ENCODE results near the gene ALG10.
"Not testable (repeated sequence)": the region's sequence is repeated elsewhere in the genome, so short reads cannot be mapped to it uniquely, and the experiment has no call there.

ALG10 gene, protein sequence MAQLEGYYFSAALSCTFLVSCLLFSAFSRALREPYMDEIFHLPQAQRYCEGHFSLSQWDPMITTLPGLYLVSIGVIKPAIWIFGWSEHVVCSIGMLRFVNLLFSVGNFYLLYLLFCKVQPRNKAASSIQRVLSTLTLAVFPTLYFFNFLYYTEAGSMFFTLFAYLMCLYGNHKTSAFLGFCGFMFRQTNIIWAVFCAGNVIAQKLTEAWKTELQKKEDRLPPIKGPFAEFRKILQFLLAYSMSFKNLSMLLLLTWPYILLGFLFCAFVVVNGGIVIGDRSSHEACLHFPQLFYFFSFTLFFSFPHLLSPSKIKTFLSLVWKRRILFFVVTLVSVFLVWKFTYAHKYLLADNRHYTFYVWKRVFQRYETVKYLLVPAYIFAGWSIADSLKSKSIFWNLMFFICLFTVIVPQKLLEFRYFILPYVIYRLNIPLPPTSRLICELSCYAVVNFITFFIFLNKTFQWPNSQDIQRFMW

DNA sequence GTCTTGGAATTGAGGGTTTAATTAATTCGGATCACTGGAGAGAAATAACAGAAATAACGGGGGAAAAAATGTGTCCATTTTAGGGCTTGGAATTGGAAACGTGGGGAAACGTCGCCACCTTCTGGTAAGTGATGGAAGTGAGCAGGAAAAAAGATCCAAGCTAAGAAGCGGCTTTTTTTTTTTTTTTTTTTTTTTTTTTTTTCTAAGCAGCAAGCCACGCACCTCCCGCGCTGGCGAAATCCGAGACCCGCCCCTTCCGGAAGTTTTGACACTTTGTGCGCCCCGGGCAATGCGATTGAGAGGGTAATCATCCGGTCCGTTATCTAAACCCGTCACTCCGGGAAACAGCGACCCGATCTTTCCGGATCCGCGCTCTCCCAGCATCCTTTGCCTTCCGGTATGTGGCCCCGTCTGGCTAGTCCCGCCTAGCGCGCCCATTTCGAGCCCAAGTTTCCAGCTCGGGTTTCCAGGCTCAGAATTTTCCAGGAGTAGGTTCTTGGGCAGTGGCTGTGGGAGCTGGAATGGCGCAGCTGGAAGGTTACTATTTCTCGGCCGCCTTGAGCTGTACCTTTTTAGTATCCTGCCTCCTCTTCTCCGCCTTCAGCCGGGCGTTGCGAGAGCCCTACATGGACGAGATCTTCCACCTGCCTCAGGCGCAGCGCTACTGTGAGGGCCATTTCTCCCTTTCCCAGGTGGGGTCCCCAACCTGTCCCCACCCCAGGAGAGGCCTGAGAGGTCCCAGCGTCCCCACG is at the start of gene ALG10:
Gene ALG10 (plus strand): TSS at position 418 of the 752 bp plus-strand sequence. CDS start 104 bp downstream, at position 522.
- peak; percentile 77 for DNase-seq (ENCODE audit: low read depth)

DNA sequence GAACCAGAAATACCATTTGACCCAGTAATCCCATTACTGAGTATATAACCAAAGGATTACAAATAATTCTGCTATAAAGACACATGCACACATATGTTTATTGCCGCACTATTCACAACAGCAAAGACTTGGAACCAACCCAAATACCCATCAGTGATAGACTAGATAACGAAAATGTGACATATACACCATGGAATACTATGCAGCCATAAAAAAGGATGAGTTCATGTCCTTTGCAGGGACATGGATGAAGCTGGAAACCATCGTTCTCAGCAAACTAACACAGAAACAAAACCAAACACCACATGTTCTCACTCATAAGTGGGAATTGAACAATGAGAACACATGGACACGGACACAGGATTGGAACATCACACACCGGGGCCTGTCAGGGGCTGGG is 49.4 kb upstream of the ALG10 start:
- not testable (repeated sequence) for DNase-seq (ENCODE audit: low read depth)

DNA sequence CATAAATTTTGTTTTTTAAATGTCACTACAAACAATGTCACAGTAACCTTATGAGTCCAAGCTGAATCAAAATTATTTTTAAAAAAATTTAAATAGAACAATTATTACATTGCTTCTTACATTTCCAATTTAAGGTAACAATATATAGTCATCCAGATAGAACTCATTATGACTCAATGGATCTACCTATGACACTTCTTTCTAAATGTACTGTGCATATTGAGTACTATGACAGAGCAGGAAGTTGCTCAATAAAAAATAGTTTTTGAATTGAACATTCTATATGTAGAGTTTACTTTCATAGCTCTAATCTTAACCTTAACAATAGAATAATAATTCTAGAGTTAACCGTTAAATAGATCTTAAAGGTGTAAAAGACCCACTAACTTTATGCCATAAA is 44.4 kb upstream of the ALG10 start:
- no peak for DNase-seq (ENCODE audit: low read depth)

DNA sequence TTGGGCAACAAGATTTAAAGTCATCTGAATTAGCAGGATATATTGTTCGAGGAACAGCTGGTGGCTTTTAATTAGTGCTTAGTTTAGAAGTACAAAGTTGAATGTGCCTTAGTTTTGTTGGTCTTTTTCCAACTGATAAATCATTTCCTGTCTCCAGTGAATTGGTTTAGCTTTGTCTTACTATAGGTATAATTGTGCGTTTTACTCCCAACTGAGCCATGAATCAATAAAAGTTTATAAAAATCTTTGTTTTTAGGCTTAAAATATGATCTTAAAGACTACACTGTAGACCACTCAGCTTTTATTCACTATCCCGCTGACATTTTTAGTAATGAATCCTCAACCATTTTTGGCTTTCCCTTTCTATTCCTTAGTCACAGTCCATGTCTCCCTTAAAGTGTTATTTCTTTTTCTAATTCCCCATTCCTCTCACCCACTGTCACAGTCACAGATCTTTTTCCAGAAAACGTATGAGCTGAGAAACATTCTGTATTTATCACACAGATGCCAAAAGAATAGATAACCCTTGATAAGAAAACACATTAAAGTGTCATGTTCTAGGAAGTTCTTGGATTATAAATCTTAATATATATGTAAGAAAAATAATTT is 34.0 kb upstream of the ALG10 start:
- no peak for DNase-seq (ENCODE audit: low read depth)

DNA sequence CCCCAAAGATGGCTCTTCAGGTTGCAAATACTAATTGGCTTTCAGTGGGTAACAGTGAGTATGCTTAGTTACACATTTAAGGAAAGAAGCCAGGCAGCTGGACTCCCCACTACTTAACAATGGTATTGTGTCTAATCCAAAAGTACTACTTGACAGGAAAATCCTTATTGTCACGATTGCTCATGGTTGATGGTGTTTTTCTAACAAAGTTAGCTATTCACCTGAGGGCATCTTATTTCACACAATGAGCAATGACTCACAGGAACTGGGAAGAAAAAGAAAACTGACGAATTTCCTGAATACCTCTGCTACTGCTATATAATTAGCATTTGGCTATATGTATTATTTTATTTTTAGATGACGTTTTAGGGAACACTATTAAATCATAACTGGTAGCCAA is 33.4 kb upstream of the ALG10 start:
- DNase-seq (ENCODE audit: low read depth), result no peak

DNA sequence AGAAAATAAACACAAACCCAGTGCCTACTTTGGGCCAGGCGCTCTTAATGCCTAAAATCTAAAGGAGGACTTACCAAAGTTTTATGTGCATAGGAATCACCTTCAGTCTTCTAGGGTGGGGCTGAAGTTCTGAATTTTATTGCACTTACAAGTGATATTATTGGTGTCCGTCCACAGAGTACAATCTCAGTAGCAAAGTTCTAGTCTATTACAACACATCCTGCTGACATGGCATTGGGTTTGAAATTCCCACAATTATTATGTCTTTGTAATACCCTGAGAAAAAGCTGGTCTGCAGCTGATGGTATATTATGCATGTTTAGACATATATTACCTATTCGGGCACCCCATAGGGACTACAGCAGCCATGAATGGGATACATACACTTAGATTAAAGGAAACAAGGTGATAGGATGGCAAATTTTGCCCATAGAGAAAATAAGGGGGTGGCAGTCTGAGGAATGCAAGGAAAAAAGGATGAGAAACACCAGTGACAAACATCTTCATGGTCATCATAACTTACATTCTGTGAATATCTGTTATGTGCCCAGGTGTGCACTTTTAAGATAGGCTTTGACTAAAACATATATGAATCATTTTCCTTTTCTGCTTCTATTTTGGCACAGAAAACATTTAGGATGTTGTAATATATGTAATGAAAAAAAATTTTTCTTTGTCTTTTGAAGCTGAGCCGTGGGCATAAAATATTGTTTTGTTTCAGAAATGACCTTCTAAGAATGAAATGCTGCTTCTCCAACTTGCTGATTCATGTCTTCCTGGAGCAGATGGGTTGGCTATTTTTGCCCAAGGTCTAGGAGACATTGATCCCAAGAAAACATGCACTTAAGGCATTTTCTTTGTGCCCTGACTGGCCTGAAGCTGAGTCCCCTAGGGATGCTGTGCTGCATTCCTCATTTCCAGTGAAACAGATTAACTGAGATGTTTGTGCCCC is 27.2 kb upstream of the ALG10 start:
- DNase-seq (ENCODE audit: low read depth), result no peak

DNA sequence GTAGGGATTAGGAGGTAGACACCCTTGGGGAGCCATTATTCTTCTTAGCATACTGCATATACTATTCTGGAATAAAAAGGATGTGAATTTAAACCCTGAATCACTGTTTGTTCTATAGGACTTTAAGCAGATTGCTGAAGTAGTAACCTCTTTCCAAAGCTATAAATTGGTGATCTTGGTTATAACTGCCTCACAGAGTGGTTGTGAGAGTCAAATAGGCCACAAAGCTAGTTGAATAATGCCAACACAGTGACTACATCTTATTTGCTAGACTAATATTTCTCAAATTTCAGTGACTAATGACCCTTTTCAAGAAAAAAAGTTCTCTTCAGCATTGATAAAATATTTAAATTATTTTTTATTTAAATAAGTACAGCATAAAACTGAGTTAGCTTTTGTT is 13.5 kb upstream of the ALG10 start:
- not testable (repeated sequence) for DNase-seq (ENCODE audit: low read depth)

DNA sequence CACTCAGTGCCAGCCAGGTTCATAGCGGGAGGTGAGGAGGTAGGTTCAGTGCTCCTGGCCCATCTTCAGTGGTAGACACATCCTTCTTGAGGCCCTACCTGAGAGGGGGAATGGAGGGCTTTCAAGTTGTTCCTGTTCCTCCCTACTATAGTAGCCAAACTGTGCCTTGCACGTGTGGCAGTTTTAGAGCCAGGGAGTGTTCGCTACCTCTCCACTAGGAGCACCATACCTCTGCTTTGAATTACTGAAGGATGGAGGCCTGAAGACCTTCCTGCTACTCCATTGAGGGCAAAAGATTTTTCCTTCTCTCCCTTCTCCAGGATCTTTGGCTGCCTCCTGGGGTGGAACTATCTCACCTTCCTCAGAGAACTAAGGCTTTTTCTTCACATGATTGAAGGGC is 5.9 kb upstream of the ALG10 start:
- DNase-seq (ENCODE audit: low read depth), result no peak

DNA sequence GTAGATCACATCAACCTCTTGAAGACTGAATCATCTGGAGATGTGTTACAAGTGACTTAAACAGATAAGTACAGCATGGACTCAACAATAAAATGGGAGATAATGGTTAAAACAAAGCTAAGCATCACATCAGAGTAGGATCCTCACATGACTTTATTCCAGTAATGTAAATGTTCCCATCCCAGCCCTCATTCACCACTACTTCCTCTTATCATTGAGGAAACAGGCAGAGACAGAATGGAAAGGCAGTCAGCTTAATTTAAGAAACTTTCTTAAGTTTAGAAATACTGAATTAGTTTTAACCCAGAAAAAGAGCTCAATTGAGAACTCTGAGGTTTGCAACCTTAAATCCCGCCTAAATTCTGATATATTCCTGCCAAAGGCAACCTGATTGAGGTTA is 1.2 kb upstream of the ALG10 start:
- DNase-seq (ENCODE audit: low read depth), result no peak

DNA sequence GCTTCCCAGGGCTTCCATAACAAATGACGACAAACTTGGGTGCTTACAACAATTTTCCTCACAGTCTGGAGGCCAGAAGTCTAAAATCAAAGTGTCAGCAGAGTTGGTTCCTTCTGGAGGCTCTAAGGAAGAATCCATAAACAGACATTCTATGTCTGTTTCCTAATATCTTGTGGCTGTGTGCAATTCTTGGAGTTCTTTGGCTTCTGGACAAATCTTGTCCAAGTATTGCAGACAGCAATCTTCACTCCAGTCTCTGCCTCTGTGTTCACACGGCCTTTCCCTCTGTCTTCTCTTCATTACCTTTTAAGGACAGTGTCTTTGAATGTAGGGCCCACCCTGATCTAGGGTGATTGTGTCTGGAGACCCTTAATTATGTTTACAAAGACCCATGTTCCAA is 5.4 kb downstream of the ALG10 start:
- DNase-seq (ENCODE audit: low read depth), result not testable (repeated sequence)

DNA sequence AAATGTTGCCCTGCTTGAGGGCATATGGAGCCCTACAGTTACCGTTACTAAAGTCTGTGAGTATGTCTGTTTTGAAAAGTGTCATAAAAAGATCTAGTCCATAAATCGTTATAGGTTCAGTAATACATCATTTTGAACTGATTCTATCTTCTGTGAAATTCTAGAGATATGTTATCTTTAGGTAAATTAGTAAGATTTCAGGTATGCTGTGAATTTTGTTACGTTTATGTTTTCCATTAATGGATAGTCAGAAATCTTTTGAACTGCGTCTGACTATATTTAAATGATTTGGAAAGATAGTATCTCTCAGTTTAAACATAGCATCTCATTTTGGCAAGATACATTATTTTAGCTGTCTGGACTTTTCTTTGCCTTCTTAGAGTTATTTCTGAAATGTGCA is 8.3 kb downstream of the ALG10 start:
- no peak for DNase-seq (ENCODE audit: low read depth)

DNA sequence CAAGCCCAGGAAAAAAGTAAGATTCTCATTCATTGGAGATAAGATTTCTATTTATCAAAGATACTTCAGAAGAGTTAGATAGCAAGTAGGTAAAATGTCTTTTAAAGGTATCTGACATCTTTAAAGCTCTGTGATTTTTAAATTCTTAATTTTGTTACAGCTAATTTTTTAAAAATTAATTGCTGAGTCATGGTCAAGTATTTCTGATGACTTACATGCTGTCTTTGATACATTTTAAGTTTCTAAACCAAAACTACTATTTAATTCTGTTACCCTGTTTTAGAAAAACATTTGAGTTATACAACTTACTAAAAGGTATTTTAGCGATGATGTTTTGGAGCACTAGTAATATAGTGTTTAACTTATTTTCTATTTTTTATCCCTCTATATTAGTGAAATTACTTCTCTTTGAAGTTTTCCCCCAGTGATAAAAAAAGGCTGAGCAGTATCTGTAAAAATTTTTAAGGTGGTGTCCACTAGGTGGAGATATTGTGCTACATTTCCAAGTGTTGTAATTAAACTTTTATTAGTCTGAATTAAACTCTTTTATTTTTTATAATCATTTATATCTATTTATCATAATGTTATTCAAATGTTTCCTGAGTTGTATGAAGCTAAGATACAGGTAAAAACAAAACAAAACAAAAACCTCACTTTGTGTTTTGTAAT is 11.5 kb downstream of the ALG10 start:
- DNase-seq (ENCODE audit: low read depth), result no peak

DNA sequence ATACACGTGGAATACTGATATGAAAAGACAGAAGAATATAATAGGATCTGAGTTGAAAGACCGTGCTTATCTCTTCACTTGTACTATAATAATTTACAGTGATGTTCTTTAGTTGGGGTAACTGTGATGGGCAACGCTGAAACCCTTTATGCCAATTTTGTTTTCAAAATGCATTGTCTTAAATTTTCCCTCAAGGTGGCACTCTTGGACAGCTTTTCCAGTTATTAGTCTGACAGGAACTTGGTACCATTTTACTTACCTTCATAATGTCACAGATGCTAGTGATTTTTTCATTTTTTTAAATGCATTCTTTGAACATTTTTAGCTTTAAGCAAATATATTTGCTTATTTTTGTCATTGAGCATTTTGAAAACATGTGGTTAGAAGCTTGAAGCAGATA is 16.1 kb downstream of the ALG10 start:
- not testable (repeated sequence) for DNase-seq (ENCODE audit: low read depth)

DNA sequence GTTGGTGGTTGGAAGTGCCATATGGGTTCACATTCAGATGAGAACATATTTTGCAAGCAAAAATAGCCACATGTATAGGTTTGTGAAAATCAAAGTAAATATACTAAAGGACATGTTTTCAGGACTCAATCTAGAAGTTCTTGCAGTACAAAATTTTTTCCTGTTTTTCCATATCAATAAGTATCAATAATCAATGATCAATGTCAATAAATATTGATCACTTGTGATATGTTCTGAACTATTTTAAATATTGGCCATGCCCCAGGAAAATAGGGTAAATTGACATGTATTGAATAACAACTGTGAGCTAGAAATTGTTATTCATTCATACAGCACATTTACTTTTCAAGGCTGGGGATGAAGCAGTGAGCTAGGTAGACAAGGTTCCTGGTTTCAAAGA is 24.3 kb downstream of the ALG10 start:
- DNase-seq (ENCODE audit: low read depth), result no peak

DNA sequence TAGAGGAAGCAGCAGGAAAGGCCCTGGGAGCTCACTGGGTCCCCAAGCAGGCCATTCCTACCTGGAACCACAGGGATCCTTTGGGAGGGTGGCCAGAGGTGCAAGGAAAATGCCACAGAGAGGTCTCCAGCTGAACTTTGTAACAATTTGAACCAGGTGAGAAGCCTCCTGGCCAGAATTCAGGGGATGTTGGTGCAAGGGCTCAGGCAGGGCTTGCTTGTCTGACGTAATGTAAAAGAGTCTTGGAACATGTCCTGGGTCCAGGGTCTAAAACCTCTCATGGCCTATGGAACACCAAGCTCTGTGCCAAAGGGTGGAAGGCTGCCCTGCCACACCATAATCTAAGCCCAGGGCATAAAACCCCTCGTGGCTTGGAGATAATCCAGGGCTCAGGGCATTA is 25.6 kb downstream of the ALG10 start:
- not testable (repeated sequence) for DNase-seq (ENCODE audit: low read depth)

DNA sequence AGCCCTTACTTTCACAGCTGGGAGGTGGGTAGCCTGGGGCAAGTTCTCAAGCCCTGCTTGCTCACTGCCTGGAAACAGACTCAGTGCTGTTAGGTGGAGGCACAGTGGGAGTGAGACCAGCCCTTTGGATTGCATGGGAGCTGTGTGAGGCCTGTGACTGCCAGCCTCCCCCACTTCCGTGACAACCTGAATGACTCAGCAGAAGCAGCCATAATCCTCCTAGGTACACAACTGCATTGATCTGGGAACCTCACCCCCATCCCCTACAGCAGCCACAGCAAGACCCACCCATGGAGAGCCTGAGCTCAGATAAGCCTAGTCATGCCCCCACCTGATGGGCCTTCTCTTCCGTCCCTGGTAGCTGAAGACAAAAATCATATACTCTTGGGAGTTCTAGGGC is 26.4 kb downstream of the ALG10 start:
- DNase-seq (ENCODE audit: low read depth), result no peak

DNA sequence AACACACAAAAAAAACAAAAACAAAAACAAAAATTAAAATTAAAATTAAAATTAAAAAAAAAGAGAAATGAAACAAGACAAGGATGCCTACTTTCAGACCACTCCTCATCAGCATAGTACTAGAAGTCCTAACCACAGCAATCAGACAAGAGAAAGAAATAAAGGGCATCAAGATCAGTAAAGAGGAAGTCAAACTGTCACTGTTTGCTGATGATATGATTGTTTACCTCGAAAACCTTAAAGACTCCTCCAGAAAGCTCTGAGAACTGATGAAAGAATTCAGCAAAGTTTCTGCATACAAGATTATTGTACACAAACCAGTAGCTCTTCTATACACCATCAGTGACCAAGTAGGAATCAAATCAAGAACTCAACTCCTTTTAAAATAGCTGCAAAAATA is 29.2 kb downstream of the ALG10 start:
- no peak for DNase-seq (ENCODE audit: low read depth)

DNA sequence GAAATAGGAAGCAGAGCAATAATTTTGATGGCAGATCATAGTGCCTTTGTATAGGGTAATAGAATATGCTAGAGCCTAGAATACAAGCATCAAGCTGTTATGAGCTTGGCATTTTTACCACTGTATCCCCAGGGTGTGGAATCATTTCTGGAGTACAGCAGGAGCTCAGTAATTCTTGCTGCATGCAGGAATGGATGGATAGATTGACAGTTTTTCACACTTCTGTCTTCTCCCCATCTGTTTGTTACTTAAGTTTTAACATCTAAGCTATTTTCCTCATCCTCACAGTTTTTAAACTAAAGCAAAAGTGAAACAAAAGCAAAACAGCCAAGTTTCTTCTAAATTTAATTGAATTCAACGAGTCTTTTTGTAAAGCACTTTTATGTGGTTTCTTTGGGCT is 32.6 kb downstream of the ALG10 start:
- no peak for DNase-seq (ENCODE audit: low read depth)

All from stimulated activated CD8-positive, alpha-beta memory T cell treated with anti-CD3 and anti-CD28 coated beads, Interleukin-15, amount 100 ng/mL, for 24 hours (primary cell).